ENCODE data around the gene ACP7. TPM values are rescaled to one million over a fixed set of nuclear protein-coding genes. Genes with fewer than 3 reads are reported as not detected.

The ACP7 gene
- total and polyA plus RNA-seq, 2 of the 8 experiments (the other 6 are each of a cell fraction or from before 2014, with no cell fraction given), result 0.27 to 0.50 TPM

DNA sequence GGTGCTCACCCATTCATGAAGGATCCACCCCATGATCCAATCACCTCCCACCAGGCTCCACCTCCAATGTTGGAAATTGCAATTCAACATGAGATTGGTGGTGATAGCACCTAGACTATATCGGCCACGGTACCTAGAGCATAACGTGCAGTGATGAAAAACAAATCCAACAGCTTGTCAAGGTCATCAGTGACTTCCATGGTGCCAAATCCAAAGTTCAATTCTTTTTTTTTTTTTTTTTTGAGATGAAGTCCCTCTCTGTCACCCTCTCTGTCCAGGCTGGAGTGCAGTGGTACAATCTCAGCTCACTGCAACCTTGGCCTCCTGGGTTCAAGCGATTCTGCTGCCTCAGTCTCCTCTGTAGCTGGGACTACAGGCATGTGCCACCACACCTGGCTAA lies 17.1 kb upstream of the ACP7 start:
- no peaks in the 10 kb centered on the region for H3K27me3 ChIP-seq (replicated peaks in 1 of 4; ENCODE audit: control insufficient read depth in 3 of 4, extremely low read depth in 1 of 4, insufficient read depth in 3 of 4, low read length in 3 of 4)
- H2BK120ac ChIP-seq (replicated peaks; ENCODE audit: low read depth, low read length), result no peak overlapping the region
- no peaks in the 10 kb centered on the region for H4K20me1 ChIP-seq (replicated peaks in 1 of 2; ENCODE audit: control insufficient read depth in 1 of 2, insufficient read depth in 2 of 2, low read length in 2 of 2)
- H4K5ac ChIP-seq (ENCODE audit: insufficient read length, low read depth, low read length), result no peak overlapping the region
- no peak overlapping the region for H3K18ac ChIP-seq (ENCODE audit: extremely low read depth, low read length)
- H3K4me1 ChIP-seq (replicated peaks in 1 of 4; ENCODE audit: control insufficient read depth in 3 of 4, insufficient read depth in 4 of 4, low read length in 3 of 4), result no peaks in the 10 kb centered on the region
- no peaks in the 10 kb centered on the region for H3K79me2 ChIP-seq (ENCODE audit: control insufficient read depth in 1 of 2, insufficient read depth in 2 of 2, low read length in 2 of 2)
- no peak overlapping the region for H3K56ac ChIP-seq (replicated peaks; ENCODE audit: insufficient read length, low read depth, low read length)
- H3K23ac ChIP-seq (ENCODE audit: insufficient read length), result no peak overlapping the region
- H3K9me3 ChIP-seq (ENCODE audit: insufficient read depth in 2 of 2, low read depth in 1 of 2, low read length in 1 of 2), result no peaks in the 10 kb centered on the region
- WGBS, 2 experiments (ENCODE audit: extremely low coverage in 1 of 2, insufficient coverage in 1 of 2, insufficient read length in 1 of 2, insufficient replicate concordance in 2 of 2, low coverage in 1 of 2, low lambda C conversion rate in 2 of 2, missing lambda C conversion rate in 1 of 2), result 92% methylated on average over 4 of the region's 4 CpGs; no CpG with 5 or more reads in 1 of the 2 experiments
- H3K4me2 ChIP-seq (ENCODE audit: insufficient read depth in 1 of 2, low read depth in 2 of 2, low read length in 2 of 2), result no peak overlapping the region
- H2BK20ac ChIP-seq (ENCODE audit: low read length), result no peak overlapping the region
- H3K27ac ChIP-seq (ENCODE audit: low read depth, low read length), result no peak overlapping the region
- no peak overlapping the region for H2BK15ac ChIP-seq (ENCODE audit: low read length)
- no peak overlapping the region for H2AK5ac ChIP-seq (ENCODE audit: low read depth, low read length)
- no peak for TF ChIP-seq CHD2 (IDR thresholded peaks at IDR 0.05; ENCODE audit: low read length)
- no peak for TF ChIP-seq FOSL1 (IDR thresholded peaks at IDR 0.05; ENCODE audit: insufficient read depth, low read depth, low read length)
- TF ChIP-seq, protein P1, sequence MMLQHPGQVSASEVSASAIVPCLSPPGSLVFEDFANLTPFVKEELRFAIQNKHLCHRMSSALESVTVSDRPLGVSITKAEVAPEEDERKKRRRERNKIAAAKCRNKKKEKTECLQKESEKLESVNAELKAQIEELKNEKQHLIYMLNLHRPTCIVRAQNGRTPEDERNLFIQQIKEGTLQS (IDR thresholded peaks at IDR 0.05; ENCODE audit: insufficient read depth, low read depth, low read length), result no peak
- TF ChIP-seq TEAD4 (IDR thresholded peaks at IDR 0.05; ENCODE audit: low read depth, low read length), result no peak
- no peak for TF ChIP-seq GABPA (IDR thresholded peaks at IDR 0.05; ENCODE audit: borderline replicate concordance, insufficient read depth, low read length)
- no peak for TF ChIP-seq TAF1 (IDR thresholded peaks at IDR 0.05; ENCODE audit: low read depth, low read length)
- POLR2A ChIA-PET (ENCODE audit: partially characterized antibody), result no interaction called here
- H3K4ac ChIP-seq (replicated peaks; ENCODE audit: insufficient read length, low read depth, low read length), result no peak overlapping the region
- H3K23me2 ChIP-seq (ENCODE audit: low read depth, low read length), result no peaks in the 10 kb centered on the region
- H3K79me1 ChIP-seq (ENCODE audit: low read depth, low read length), result no peaks in the 10 kb centered on the region
- H2BK5ac ChIP-seq (ENCODE audit: low read depth, low read length), result no peak overlapping the region
- no peak for FAIRE-seq
- no peaks in the 10 kb centered on the region for H3K36me3 ChIP-seq (ENCODE audit: control insufficient read depth in 2 of 4, insufficient read depth in 4 of 4, low read length in 3 of 4)
- H3K9ac ChIP-seq (replicated peaks in 1 of 4; ENCODE audit: extremely low read depth in 1 of 4, low read depth in 3 of 4, low read length in 3 of 4), result no peak overlapping the region
- CTCF ChIA-PET (ENCODE audit: partially characterized antibody), result interaction anchor here (0.6 to 0.9 kb wide), 3 partner anchors 42 to 246 kb away, joined by 3 to 4 read pairs (median 3); no protein-coding TSS in a partner anchor
- H2BK12ac ChIP-seq (ENCODE audit: low read depth, low read length), result no peak overlapping the region
- no peak overlapping the region for H4K91ac ChIP-seq (replicated peaks; ENCODE audit: insufficient read length, low read length)
- H2AFZ ChIP-seq (ENCODE audit: low read length), result no peak overlapping the region
- no peak overlapping the region for H4K8ac ChIP-seq (ENCODE audit: extremely low read depth, insufficient read depth, low read length)
- H3K4me3 ChIP-seq (ENCODE audit: extremely low read depth in 1 of 4, insufficient read depth in 2 of 4, low read depth in 3 of 4, low read length in 4 of 4), result no peak overlapping the region
- DNase-seq (ENCODE audit: low read depth in 1 of 2, low spot score in 2 of 2), result no peak
- H3K14ac ChIP-seq (ENCODE audit: insufficient read length), result no peak overlapping the region
